VCaP (cell line): ENCODE results near the gene ANKRD34A.

Experiments
- H3K27ac ChIP-seq: fragments of 450-650 bp; 2 replicates; pipeline ENCODE4 v1.5.1; 2017
- TF ChIP-seq, protein P1 (sequence below): fragments of 450-650 bp; conservative IDR thresholded peaks from 2 replicates; pipeline ENCODE4 v1.5.1; 2017; ENCODE audit warnings: mild to moderate bottlenecking, moderate library complexity

ANKRD34A gene

DNA sequence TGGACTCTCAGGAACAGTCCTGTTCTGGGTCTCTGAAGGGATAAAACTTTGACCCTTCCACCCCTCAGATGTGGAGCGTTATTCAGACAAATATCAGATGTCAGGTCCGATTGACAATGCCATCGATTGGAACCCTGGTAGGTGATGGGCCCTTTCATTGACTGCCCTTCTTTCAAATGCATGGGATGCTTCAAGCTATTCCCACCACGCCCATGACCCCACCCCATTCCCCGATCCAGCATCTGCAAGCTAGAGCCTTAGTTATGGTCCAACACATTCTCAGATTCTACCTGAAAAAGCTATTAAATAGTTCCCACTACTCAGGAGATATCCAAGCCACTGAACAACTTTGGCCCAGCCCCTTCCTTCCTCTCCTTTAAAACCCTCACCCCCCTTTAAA is 12.6 kb upstream of the ANKRD34A start:
- H3K27ac ChIP-seq = peak overlapping the region; percentile 72; the same call in 1 of the 2 replicates
- TF ChIP-seq, protein P1, sequence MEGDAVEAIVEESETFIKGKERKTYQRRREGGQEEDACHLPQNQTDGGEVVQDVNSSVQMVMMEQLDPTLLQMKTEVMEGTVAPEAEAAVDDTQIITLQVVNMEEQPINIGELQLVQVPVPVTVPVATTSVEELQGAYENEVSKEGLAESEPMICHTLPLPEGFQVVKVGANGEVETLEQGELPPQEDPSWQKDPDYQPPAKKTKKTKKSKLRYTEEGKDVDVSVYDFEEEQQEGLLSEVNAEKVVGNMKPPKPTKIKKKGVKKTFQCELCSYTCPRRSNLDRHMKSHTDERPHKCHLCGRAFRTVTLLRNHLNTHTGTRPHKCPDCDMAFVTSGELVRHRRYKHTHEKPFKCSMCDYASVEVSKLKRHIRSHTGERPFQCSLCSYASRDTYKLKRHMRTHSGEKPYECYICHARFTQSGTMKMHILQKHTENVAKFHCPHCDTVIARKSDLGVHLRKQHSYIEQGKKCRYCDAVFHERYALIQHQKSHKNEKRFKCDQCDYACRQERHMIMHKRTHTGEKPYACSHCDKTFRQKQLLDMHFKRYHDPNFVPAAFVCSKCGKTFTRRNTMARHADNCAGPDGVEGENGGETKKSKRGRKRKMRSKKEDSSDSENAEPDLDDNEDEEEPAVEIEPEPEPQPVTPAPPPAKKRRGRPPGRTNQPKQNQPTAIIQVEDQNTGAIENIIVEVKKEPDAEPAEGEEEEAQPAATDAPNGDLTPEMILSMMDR = no peak

DNA sequence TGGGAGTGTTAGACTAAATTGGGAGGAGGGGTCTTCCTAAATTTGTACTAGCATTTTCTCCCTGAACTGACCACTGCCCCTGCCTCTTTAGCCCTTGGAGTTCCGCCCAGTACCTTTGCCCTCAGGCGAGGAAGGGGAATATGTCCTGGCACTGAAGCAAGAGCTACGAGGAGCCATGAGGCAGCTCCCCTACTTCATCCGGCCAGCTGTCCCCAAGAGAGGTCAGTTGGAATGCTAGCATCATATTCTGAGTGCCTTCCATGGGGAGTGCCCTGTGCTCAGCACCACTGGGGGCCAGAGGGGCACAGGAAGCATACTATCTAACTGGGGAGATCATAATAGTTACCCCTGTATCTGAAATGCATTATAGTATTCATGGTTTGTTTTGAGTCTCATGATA is 10.8 kb upstream of the ANKRD34A start:
- H3K27ac ChIP-seq = no peak overlapping the region
- TF ChIP-seq, protein P1 = no peak

DNA sequence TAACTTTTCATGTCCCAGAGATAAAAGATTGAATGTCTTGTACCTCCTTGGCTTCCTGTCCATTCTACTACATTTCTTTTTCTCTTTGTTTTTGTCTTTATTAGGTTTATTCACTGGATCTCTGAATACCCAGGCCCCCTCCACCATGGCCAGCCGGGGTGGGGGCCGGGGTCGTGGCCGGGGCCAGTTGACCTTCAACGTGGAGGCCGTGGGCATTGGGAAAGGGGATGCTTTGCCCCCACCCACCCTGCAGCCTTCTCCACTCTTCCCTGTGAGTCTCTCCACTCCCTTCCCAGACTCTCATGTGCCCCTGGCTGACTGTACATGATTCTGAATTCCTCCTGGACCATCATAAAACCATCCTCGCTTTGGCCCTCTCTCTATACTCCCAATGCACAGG is 10.3 kb upstream of the ANKRD34A start:
- TF ChIP-seq, protein P1 = no peak
- H3K27ac ChIP-seq = no peak overlapping the region

DNA sequence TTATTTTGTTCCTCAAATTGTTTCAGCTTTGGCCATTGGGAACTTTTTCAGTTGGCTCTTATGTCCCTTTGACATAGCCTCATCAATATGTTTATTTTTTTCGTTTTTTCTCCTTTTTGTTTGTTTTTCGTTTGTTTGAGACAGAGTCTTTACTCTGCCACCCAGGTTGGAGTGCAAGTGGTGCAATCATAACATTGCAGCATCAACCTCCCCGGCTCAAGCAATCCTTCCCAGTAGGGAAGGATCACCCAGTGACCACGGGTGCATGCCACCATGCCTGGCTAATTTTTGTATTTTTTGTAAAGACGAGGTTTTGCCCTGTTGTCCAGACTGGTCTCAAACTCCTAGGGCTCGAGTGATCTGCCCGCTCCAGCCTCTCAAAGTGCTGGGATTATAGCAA is 8.2 kb upstream of the ANKRD34A start:
- TF ChIP-seq, protein P1 = no peak
- H3K27ac ChIP-seq = no peak overlapping the region

DNA sequence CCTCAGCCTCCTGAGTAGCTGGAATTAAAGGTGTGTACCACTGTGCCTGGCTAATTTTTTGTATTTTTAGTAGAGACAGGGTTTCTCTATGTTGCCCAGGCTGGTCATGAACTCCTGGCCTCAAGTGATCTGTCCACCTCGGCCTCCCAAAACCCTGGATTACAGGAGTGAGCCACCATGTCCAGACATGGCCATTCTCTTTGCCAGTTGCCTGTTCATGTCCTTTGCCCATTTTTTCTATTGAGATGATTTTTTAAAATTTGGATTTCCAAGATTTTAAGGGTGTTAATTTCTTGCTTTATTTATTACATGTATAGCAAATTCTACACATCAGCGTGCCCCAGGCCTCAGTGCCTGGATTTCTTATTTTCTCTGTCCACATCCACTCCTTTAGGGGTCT is 2.9 kb upstream of the ANKRD34A start:
- H3K27ac ChIP-seq = no peak overlapping the region
- TF ChIP-seq, protein P1 = no peak

DNA sequence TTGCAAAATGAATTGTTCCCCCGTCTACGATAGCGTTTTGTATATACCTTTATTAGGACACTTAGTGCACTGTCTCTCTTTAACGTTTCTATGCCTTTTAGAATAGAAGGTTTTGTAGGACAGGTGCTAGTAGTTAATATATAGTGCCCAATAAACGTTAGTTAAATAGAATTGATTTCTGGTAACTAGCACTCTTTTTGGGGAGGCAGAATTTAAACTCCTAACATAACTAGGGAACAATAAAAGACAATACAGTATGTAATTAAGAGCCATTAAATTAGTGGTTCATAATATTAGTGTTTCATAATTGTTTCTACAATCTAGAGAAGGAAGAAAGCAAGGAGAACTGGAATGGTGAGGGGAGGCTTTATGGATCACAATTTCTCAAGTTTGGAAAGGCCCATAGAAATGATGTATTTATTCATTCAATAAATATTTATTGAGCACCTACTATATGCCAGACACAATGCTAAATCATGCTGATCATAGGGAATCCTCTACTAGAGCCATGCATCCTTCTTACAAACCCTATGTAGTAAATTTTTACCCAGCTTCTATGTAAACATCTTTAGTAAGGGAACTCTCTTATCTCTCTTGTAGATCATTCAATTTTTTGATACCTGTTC is 857 bp upstream of the ANKRD34A start:
- TF ChIP-seq, protein P1 = no peak
- H3K27ac ChIP-seq = peak overlapping the region; percentile 73

DNA sequence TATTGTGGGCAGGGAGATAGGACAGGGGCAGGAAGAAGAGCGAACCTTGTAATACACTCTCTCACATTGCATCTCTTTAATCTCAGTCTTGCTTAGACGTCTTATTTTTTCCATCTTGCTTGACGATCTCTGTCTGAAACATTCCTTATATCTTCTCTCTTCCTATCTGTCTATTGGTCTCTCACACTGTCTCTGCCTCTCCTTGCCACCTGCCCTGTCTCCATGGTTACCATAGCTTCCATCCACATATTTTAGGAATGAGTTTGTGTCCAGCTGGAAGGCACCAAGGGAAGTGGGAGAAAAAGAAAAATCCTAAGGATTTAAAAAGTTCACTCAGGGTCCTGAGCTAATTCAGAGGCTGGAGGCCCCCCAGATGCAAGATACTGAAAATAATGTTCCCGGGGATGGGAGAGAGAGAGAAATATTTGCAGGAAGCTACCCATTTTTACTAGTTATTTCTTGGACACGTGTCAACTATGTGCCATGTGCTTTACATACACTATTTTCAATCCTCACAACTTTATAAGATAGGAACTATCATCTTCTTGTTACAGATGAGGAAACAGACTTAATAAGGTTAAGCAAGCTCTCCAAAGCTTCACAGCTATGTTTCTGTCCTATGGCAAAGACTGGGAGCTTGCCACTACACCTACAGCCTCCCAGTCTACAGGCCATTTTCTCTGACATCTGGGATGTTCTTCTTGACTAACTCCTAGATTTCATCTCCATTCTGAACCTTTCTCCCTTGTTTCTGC is 933 bp downstream of the ANKRD34A start:
- peak overlapping the region; percentile 73 for H3K27ac ChIP-seq
- TF ChIP-seq, protein P1 = no peak
